K562 (cell line): ENCODE results near the gene ATP5PO. TPM values are rescaled to one million over a fixed set of nuclear protein-coding genes. Genes with fewer than 3 reads are reported as not detected.

ENCODE experiments used
- ATAC-seq: fragments of 200-7000 bp; cut with Tn5 transposase; 3 replicates; pipeline ENCODE4 v1.9.1; 2020; ENCODE audit warnings: moderate library complexity
- BruUV-seq: library from RNA; stranded (reverse); fragments of 400-500 nt; replicated peaks from 2 replicates; lab custom pipeline; 2021; lab: Mats Ljungman, UMichigan
- CTCF ChIA-PET: fragments of 300-600 bp; formaldehyde crosslinking; extraction: SDS; loops from one replicate; lab custom pipeline; 2021; ENCODE audit warnings: low intra/inter-chr PET ratio; lab: Yijun Ruan, JAX
- POLR2A ChIA-PET: fragments of 300-600, 350-650 bp; sonication (Branson Sonifier 250); formaldehyde crosslinking; extraction: SDS; loops from one replicate; lab custom pipeline; 2021; ENCODE audit warnings: antibody characterized with exemption, inconsistent platforms; lab: Yijun Ruan, JAX
- DNase-seq, 4 experiments: peaks; one replicate each; pipeline versions ENCODE4 v3.0.0 to v3.0.0-alpha.2; 2011 to 2018; ENCODE audit warnings: low spot score in 3 of 4, mixed read lengths in 3 of 4; ENCODE audit errors: extremely low read depth in 1 of 4
- FAIRE-seq: peaks from 2 replicates; lab custom pipeline; 2011; peaks lifted over from hg19 to GRCh38; lab: Jason Lieb, UNC
- H2AFZ ChIP-seq: 2 replicates; pipeline ENCODE4 v1.6.0; 2011; ENCODE audit warnings: low read depth, low read length, control low read depth, inconsistent platforms
- H3K27ac ChIP-seq: fragments of 200-600 bp; 3 replicates; pipeline ENCODE4 v1.8.0; 2011; ENCODE audit warnings: low read depth, mild to moderate bottlenecking, control low read depth, inconsistent platforms, low read length, moderate library complexity, mixed read lengths; ENCODE audit errors: extremely low read depth
- H3K27me3 ChIP-seq, 2 experiments: fragments of 300-600 bp in 1 of 2; 2 replicates in 1 of 2; 3 replicates in 1 of 2; pipeline versions ENCODE4 v1.6.0 to v1.8.0; 2011; ENCODE audit warnings: inconsistent platforms in 2 of 2, low read length in 2 of 2, mild to moderate bottlenecking in 1 of 2, mixed read lengths in 1 of 2, moderate library complexity in 1 of 2; ENCODE audit not compliant: control insufficient read depth in 2 of 2, insufficient read depth in 2 of 2
- H3K36me3 ChIP-seq: fragments of 300-600 bp; 3 replicates; pipeline ENCODE4 v1.8.0; 2011; ENCODE audit warnings: mild to moderate bottlenecking, low read length, inconsistent platforms; ENCODE audit not compliant: control insufficient read depth, insufficient read depth
- H3K4me1 ChIP-seq, 2 experiments: fragments of 200-600 bp in 1 of 2; replicated peaks in 1 of 2; 2 replicates in 1 of 2; 3 replicates in 1 of 2; pipeline versions ENCODE4 v1.5.1 to v1.8.0; 2011; ENCODE audit warnings: inconsistent platforms in 2 of 2, low read length in 2 of 2, mild to moderate bottlenecking in 1 of 2, mixed read lengths in 1 of 2, moderate library complexity in 1 of 2; ENCODE audit not compliant: control insufficient read depth in 2 of 2, insufficient read depth in 2 of 2
- H3K4me2 ChIP-seq: 2 replicates; pipeline ENCODE4 v1.6.1; 2011; ENCODE audit warnings: low read length, control low read depth, inconsistent platforms, mixed read lengths; ENCODE audit not compliant: insufficient read depth
- H3K4me3 ChIP-seq: fragments of 200-600 bp; sonication (generic), shearing (Covaris generic); 2 replicates; pipeline ENCODE4 v1.5.1; 2016; ENCODE audit warnings: control low read depth, inconsistent platforms
- H3K79me2 ChIP-seq: fragments of 200-600 bp; 3 replicates; pipeline ENCODE4 v1.8.0; 2011; ENCODE audit warnings: low read length, inconsistent platforms; ENCODE audit not compliant: control insufficient read depth, insufficient read depth
- H3K9ac ChIP-seq, 2 experiments: 2 replicates each; pipeline versions ENCODE4 v1.6.0 to v1.6.1; 2011; ENCODE audit warnings: low read depth in 2 of 2, low read length in 2 of 2, control low read depth in 1 of 2, inconsistent platforms in 1 of 2, mild to moderate bottlenecking in 1 of 2, mixed read lengths in 1 of 2; ENCODE audit not compliant: insufficient read depth in 1 of 2
- H3K9me1 ChIP-seq: one replicate; pipeline ENCODE4 v1.6.0; 2011; ENCODE audit warnings: inconsistent platforms, mild to moderate bottlenecking, low read length, moderate library complexity; ENCODE audit not compliant: control insufficient read depth, insufficient read depth
- H3K9me3 ChIP-seq: replicated peaks from 2 replicates; pipeline ENCODE4 v1.5.1; 2011; ENCODE audit warnings: low read depth, low read length, inconsistent platforms; ENCODE audit not compliant: control insufficient read depth, insufficient read depth
- H4K20me1 ChIP-seq: replicated peaks from 2 replicates; pipeline ENCODE4 v1.6.1; 2011; ENCODE audit warnings: low read length, inconsistent platforms, mixed read lengths; ENCODE audit not compliant: control insufficient read depth, insufficient read depth
- BRD9 ChIP-seq: fragments of 450-650 bp; IDR thresholded peaks from 2 replicates; pipeline ENCODE4 v1.6.1; 2018; ENCODE audit warnings: low read depth; ENCODE audit not compliant: partially characterized antibody
- BRF1 ChIP-seq: IDR thresholded peaks from 3 replicates; pipeline ENCODE4 v1.6.1; 2011; ENCODE audit warnings: borderline replicate concordance, mild to moderate bottlenecking; ENCODE audit not compliant: insufficient read length; ENCODE audit errors: extremely low read depth
- GABPA ChIP-seq: fragments of 200-800 bp; sonication (Bioruptor generic); conservative IDR thresholded peaks from 2 replicates; pipeline ENCODE4 v1.6.1; 2016; ENCODE audit warnings: low read depth, missing genetic modification characterization, missing compliant biosample characterization
- HDGF ChIP-seq: fragments of 450-650 bp; IDR thresholded peaks from 2 replicates; pipeline ENCODE4 v1.6.1; 2016
- KAT7 ChIP-seq: sonication (generic); formaldehyde crosslinking; IDR thresholded peaks from 2 replicates; pipeline ENCODE4 v1.8.0; 2022; ENCODE audit warnings: missing genetic modification reagents, mild to moderate bottlenecking, borderline replicate concordance
- L3MBTL2 ChIP-seq: fragments of 450-650 bp; IDR thresholded peaks from 2 replicates; pipeline ENCODE4 v1.6.1; 2016; ENCODE audit warnings: mild to moderate bottlenecking, moderate library complexity
- POLR2B ChIP-seq: fragments of 450-650 bp; IDR thresholded peaks from 2 replicates; pipeline ENCODE4 v1.6.1; 2018; ENCODE audit warnings: low read depth; ENCODE audit not compliant: partially characterized antibody
- PTBP1 ChIP-seq: fragments of 200-400 bp; formaldehyde crosslinking; IDR thresholded peaks from 2 replicates; pipeline ENCODE4 v1.6.1; 2017; ENCODE audit warnings: low read depth, low read length
- PTTG1 ChIP-seq: fragments of 450-650 bp; IDR thresholded peaks from 2 replicates; pipeline ENCODE4 v1.6.1; 2016; ENCODE audit warnings: low read depth, mild to moderate bottlenecking, missing genetic modification characterization, missing compliant biosample characterization
- RB1 ChIP-seq: fragments of 450-650 bp; IDR thresholded peaks from 2 replicates; pipeline ENCODE4 v1.6.1; 2017; ENCODE audit warnings: low read depth, mild to moderate bottlenecking
- SRSF7 ChIP-seq: fragments of 200-400 bp; formaldehyde crosslinking; optimal IDR thresholded peaks from 2 replicates; pipeline ENCODE3; 2017; ENCODE audit warnings: mild to moderate bottlenecking, low read depth, low read length
- STAT6 ChIP-seq: sonication (generic); formaldehyde crosslinking; IDR thresholded peaks from 2 replicates; pipeline ENCODE4 v1.8.1; 2023; ENCODE audit warnings: mild to moderate bottlenecking, missing genetic modification reagents
- ZFP91 ChIP-seq: sonication (generic); formaldehyde crosslinking; IDR thresholded peaks from 2 replicates; pipeline ENCODE4 v1.8.0; 2022; ENCODE audit warnings: mild to moderate bottlenecking, missing genetic modification reagents
- ZNF224 ChIP-seq: sonication (generic); formaldehyde crosslinking; IDR thresholded peaks from 2 replicates; pipeline ENCODE4 v1.8.0; 2022; ENCODE audit warnings: mild to moderate bottlenecking, missing genetic modification reagents
- ZNF239 ChIP-seq: fragments of 250-450 bp; sonication (Bioruptor Pico); IDR thresholded peaks from 2 replicates; pipeline ENCODE4 v1.4.0; 2020; ENCODE audit warnings: mild to moderate bottlenecking
- WGBS: fragments of 100-300 bp; shearing (Covaris generic); methylation state at CpG from one replicate; pipeline ENCODE4 v1.1.6; 2016; ENCODE audit warnings: low coverage, mixed read lengths; ENCODE audit not compliant: insufficient coverage; ENCODE audit errors: missing lambda C conversion rate; 5-methylcytosine and 5-hydroxymethylcytosine counted together
- in situ Hi-C: fragments of 300-500 bp; cut with MboI; formaldehyde crosslinking; loops from 4 replicates; pipeline ENCODE4 v1.15.0; 2018; ENCODE audit warnings: inconsistent platforms, mixed read lengths
- intact Hi-C: fragments of 100-400 bp; cut with micrococcal nuclease; formaldehyde crosslinking; loops from 2 replicates; pipeline ENCODE4 v1.14.2; 2022
- polyA plus RNA-seq, 8 experiments: library from polyadenylated mRNA; depleted of rRNA in 4 of 8; stranded (reverse) in 5 of 8; unstranded in 3 of 8; fragments of >200 nt; fragmentation: Nextera tagmentation in 2 of 8; fragmentation: Illumina TruSeq in 1 of 8; extraction: Ambion mirVana in 2 of 8; extraction: Trizol in 1 of 8; gene quantifications; 2 replicates each; pipeline versions ENCODE4 v1.2.1 to v1.2.3, GENCODE V29; 2011 to 2014; ENCODE audit warnings: inconsistent platforms in 1 of 8, missing spikeins in 1 of 8
- total RNA-seq, 7 experiments: library from RNA; depleted of rRNA in 6 of 7; stranded (reverse); fragments of >200 nt in 6 of 7; fragmentation: Illumina TruSeq in 2 of 7; extraction: Trizol in 2 of 7; gene quantifications; 2 replicates each; pipeline versions ENCODE4 v1.2.1 to v1.2.3, GENCODE V29; 2011 to 2021; ENCODE audit warnings: low replicate concordance in 1 of 7
- TF ChIP-seq, protein P1 (sequence below): fragments of 250-450 bp; sonication (Bioruptor Pico); IDR thresholded peaks from 2 replicates; pipeline ENCODE4 v1.5.0; 2021; ENCODE audit warnings: mild to moderate bottlenecking, moderate library complexity

The ATP5PO gene
- total and polyA plus RNA-seq, 9 of the 15 experiments (the other 6 are each of a cell fraction or from before 2014, with no cell fraction given): 367 to 2,722 (median 808) TPM

DNA sequence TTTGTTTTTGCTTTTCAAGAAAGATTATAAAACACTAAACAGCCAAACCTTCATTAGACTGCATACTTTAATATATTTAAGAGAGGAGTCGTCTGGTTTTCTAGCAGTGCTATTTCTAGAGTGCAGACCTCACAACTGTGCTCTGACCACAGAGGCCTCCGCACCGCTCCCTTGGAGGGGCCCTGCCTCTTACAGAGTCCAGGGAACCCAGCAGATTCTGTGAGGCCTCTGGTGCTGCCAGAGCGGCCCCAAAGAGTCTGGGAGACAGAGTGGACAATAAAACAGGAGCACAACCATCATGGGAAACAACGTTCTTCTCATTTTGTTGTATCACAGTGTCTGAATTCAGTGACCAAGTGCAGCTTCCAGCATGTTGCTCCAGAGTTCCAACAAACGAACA, 5.8 kb downstream of the ATP5PO start:
- Histone ChIP-seq H3K27me3 (no peaks in the 10 kb centered on the region), H2AFZ (no peak overlapping the region), H3K9ac (no peak overlapping the region), H3K4me3 (no peak overlapping the region), H3K9me3 (no peaks in the 10 kb centered on the region), H3K9me1 (no peaks in the 10 kb centered on the region), H3K27ac (no peak overlapping the region), H3K79me2 (peaks cover 48% of the 10 kb centered on the region), H4K20me1 (0 out of 2 replicates have a peak, but pooled peaks cover 5% of the 10 kb centered on the region), H3K4me2 (no peak overlapping the region), H3K36me3 (peaks cover 98% of the 10 kb centered on the region), H3K4me1 (peaks cover 2 to 6% of the 10 kb centered on the region in 2 experiments; a peak in 2 of 5 replicates)
- WGBS: 94% methylated on average over 6 of the region's 6 CpGs
- no TSS peak for BruUV-seq
- ATAC-seq (no peak), FAIRE-seq (no peak), DNase-seq (peak in 1 of 4 experiments; percentile 6)
- intact Hi-C loops: no loop called here
- in situ Hi-C loops: no loop called here
- ChIA-PET POLR2A (interaction anchor here (1.0 kb wide), 1 partner anchor 10 kb away, joined by 3 read pairs; no protein-coding TSS in a partner anchor), CTCF (no interaction called here)
- TF ChIP-seq L3MBTL2 (no peak), PTBP1 (no peak), GABPA (tag) (no peak), ZNF239 (CRISPR knock-in tag) (no peak), STAT6 (CRISPR knock-in tag) (no peak), POLR2B (no peak), BRD9 (no peak), ZFP91 (CRISPR knock-in tag) (no peak), BRF1 (no peak), KAT7 (CRISPR knock-in tag) (no peak), ZNF224 (no peak), HDGF (no peak), PTTG1 (tag) (no peak), SRSF7 (no peak), RB1 (no peak)
- TF ChIP-seq, protein P1, sequence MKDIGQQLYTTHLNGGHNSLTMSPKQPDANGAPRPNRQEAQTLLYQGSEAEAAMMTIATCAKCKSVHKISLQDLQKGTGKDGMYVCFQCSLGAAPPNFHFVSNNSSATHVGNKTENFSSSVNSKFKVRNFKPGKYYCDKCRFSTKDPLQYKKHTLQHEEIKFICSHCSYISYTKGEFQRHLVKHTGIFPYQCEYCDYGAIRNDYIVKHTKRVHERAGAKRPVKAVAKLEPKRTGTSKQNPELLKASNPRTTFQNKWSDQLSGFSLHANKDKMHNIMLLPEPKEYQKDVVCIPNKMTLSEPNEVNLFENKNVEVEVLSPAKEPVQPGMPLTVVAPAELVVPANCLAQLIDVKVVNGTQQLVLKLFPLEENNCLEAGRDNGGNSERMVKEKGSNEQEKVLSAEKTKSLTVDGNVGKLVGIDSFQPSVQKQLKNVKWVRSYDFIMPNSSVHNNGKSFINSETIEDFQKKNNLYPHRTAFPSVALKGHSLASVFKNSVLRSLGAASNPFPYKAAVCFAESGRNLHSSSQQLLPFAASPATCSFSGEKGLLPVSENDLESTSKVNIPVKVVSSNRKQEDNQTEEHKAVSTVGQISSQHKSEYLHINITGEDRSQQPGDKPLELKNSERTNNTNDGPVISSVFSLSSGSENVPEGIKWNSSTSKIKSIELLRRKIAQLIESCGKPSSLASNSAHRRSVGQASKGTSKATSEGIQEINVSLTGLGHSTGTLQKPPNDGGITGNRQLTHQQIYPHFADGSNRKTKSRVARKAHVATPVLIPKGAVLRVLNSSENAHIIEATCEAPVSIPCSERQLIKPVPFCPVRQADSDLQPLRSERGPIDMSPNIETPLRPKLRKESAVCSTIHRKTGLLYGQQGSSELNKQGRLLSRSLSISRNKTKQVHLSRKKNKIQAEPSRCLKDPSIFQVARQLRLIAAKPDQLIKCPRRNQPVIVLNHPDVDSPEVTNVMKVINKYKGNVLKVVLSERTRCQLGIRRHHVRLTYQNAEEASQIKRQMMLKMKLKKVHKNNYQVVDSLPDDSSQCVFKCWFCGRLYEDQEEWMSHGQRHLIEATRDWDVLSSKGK (CRISPR knock-in tag): no peak
